ENCODE measurements around the gene THNSL1.

THNSL1 gene

DNA sequence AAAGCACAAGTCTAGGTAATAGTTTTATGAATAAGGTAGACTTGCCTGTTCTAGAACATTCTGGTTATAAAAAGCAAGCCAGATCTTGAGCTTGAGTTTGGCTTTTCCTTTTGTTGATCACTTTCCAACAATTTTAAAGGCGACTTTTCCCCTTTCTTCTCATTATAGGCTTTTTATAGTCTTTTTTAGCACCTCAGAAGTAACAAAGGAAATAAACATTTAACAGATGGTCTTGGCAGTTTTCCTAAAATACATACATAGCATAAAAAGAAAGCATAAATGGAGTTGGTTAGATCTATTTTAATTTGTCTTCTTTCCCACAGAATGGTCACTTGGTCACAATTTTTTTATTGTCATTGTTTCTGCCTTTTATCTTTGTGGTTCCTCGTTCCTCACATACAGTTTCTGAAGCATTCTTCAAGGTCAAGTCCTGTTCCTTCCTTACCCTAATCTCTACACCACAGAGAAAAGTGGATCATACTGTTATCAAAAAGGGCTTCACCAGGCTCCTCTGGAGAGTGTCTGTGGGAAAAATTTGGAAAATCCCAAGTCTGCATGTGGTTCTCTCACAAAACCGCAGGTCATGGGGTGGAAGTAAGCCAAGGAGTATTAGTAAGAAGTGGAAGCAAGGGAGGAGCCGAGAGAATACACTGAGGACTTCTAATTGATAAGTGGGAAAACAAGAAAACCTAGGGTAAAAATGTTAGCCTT, 31.3 kb downstream of the THNSL1 start:
- no peak for DNase-seq (ENCODE audit: extremely low spot score)
- POLR2A ChIA-PET = no interaction called here
- TF ChIP-seq FOXM1 (IDR thresholded peaks at IDR 0.05; ENCODE audit: borderline replicate concordance) (no peak), LEF1 (IDR thresholded peaks at IDR 0.05; ENCODE audit: borderline replicate concordance) (no peak), ARNT (IDR thresholded peaks at IDR 0.05) (no peak), CTBP1 (IDR thresholded peaks at IDR 0.05; ENCODE audit: borderline replicate concordance) (no peak), L3MBTL2 (conservative IDR thresholded peaks at IDR 0.05) (no peak), TARDBP (IDR thresholded peaks at IDR 0.05) (no peak), HDGF (IDR thresholded peaks at IDR 0.05; ENCODE audit: borderline replicate concordance) (no peak), SP1 (IDR thresholded peaks at IDR 0.05) (no peak), ELF4 (IDR thresholded peaks at IDR 0.05) (no peak), NFRKB (IDR thresholded peaks at IDR 0.05) (no peak), ZNF384 (IDR thresholded peaks at IDR 0.05) (no peak), SUZ12 (IDR thresholded peaks at IDR 0.05) (no peak), BHLHE40 (IDR thresholded peaks at IDR 0.05; ENCODE audit: borderline replicate concordance) (no peak), FOXA1 (IDR thresholded peaks at IDR 0.05) (no peak), FOXK2 (IDR thresholded peaks at IDR 0.05) (no peak)
- TF ChIP-seq, protein P1, sequence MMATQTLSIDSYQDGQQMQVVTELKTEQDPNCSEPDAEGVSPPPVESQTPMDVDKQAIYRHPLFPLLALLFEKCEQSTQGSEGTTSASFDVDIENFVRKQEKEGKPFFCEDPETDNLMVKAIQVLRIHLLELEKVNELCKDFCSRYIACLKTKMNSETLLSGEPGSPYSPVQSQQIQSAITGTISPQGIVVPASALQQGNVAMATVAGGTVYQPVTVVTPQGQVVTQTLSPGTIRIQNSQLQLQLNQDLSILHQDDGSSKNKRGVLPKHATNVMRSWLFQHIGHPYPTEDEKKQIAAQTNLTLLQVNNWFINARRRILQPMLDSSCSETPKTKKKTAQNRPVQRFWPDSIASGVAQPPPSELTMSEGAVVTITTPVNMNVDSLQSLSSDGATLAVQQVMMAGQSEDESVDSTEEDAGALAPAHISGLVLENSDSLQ (IDR thresholded peaks at IDR 0.05) = no peak
- CTCF ChIA-PET = no interaction called here

DNA sequence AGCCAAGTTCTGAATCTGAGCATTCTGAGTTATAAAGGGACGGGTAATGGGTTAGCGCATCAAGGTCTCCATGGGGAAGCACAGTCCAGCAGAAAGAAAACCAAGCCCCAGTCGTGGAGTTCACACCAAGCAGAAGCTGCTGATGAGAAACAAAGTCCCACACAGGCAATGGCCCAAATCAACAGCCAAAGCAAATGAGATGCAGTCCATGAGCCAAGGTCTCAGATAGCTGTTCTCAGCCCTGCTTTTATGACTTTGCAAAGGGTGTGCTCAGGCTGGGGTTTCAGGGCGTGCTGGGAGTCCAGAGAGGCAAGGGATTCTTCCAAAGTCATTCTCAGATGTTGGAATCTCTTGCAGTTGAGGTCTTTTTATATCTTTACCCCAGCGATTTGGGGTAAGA, 32.0 kb downstream of the THNSL1 start:
- no peak for TF ChIP-seq LEF1 (IDR thresholded peaks at IDR 0.05; ENCODE audit: borderline replicate concordance)
- no peak for TF ChIP-seq SP1 (IDR thresholded peaks at IDR 0.05)
- TF ChIP-seq, protein P1 (IDR thresholded peaks at IDR 0.05) = no peak
- no peak for TF ChIP-seq SUZ12 (IDR thresholded peaks at IDR 0.05)
- TF ChIP-seq FOXA1 (IDR thresholded peaks at IDR 0.05) = no peak
- no peak for TF ChIP-seq L3MBTL2 (conservative IDR thresholded peaks at IDR 0.05)
- no peak for TF ChIP-seq FOXK2 (IDR thresholded peaks at IDR 0.05)
- no peak for TF ChIP-seq CTBP1 (IDR thresholded peaks at IDR 0.05; ENCODE audit: borderline replicate concordance)
- TF ChIP-seq FOXM1 (IDR thresholded peaks at IDR 0.05; ENCODE audit: borderline replicate concordance) = no peak
- TF ChIP-seq HDGF (IDR thresholded peaks at IDR 0.05; ENCODE audit: borderline replicate concordance) = no peak
- TF ChIP-seq TARDBP (IDR thresholded peaks at IDR 0.05) = no peak
- TF ChIP-seq ARNT (IDR thresholded peaks at IDR 0.05) = no peak
- TF ChIP-seq NFRKB (IDR thresholded peaks at IDR 0.05) = no peak
- no peak for TF ChIP-seq BHLHE40 (IDR thresholded peaks at IDR 0.05; ENCODE audit: borderline replicate concordance)
- CTCF ChIA-PET = no interaction called here
- no peak for DNase-seq (ENCODE audit: extremely low spot score)
- POLR2A ChIA-PET = no interaction called here

DNA sequence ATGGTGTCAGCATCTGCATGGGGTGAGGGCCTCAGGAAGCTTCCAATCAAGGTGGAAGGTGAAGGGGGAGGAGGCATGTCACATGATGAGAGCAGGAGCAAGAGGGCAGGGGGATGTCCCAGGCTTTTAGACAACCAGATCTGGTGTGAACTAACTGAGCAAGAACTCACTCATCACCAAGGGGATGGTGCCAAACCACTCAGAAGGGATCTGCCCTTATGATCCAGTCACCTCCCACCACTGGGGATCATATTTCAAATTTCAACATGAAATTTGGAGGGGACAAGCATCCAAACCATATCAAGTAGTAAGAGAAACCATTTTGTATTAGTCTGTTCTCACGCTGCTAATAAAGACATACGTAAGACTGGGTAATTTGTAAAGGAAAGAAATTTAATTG, 33.6 kb downstream of the THNSL1 start:
- no peak for DNase-seq (ENCODE audit: extremely low spot score)
- TF ChIP-seq BHLHE40 (IDR thresholded peaks at IDR 0.05; ENCODE audit: borderline replicate concordance) = no peak
- TF ChIP-seq HDGF (IDR thresholded peaks at IDR 0.05; ENCODE audit: borderline replicate concordance) = no peak
- no peak for TF ChIP-seq L3MBTL2 (conservative IDR thresholded peaks at IDR 0.05)
- TF ChIP-seq ELF4 (IDR thresholded peaks at IDR 0.05) = no peak
- ChIA-PET CTCF (no interaction called here), POLR2A (no interaction called here)

DNA sequence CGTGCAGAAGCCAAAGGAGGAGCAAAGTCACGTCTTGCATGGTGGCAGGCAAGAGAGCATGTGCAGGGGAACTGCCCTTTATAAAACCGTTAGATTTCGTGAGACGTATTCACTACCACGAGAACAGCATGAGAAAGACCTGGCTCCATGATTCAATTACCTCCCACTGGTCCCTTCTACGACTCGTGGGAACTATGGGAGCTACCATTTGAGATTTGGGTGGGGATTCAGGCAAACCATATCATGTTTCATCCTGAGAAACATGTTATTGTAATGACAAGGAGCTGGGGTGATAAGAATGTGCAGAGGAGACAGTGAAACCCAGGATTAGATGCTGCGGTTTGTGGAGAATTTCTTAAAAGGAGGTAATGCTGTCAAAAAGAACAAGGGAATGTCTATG, 34.0 kb downstream of the THNSL1 start:
- no peak for DNase-seq (ENCODE audit: extremely low spot score)
- CTCF ChIA-PET = no interaction called here
- TF ChIP-seq SP1 (IDR thresholded peaks at IDR 0.05) = no peak
- no peak for TF ChIP-seq FOXM1 (IDR thresholded peaks at IDR 0.05; ENCODE audit: borderline replicate concordance)
- no peak for TF ChIP-seq ARNT (IDR thresholded peaks at IDR 0.05)
- TF ChIP-seq FOXK2 (IDR thresholded peaks at IDR 0.05) = no peak
- no peak for TF ChIP-seq BHLHE40 (IDR thresholded peaks at IDR 0.05; ENCODE audit: borderline replicate concordance)
- no peak for TF ChIP-seq HDGF (IDR thresholded peaks at IDR 0.05; ENCODE audit: borderline replicate concordance)
- no peak for TF ChIP-seq TARDBP (IDR thresholded peaks at IDR 0.05)
- no peak for TF ChIP-seq ZNF384 (IDR thresholded peaks at IDR 0.05)
- no peak for TF ChIP-seq FOXA1 (IDR thresholded peaks at IDR 0.05)
- no peak for TF ChIP-seq SUZ12 (IDR thresholded peaks at IDR 0.05)
- POLR2A ChIA-PET = no interaction called here

DNA sequence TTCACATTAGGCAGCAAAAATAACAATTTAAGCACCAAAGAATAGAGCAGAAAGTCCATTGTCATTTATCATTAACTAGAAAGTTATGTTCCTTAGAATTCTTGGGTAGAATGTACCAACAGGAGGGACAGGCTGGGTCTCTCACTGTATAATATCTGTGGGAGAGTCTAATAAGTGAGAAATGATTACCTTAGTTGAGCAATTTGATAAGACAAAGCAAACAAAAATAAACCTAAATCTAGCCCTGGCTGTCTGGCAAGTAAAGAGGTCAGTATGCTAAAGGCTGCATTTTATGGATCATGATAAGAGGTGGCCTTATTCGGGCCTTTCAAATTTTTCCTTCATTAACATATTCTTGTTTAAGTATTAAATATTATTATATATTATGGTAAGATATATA, 35.6 kb downstream of the THNSL1 start:
- CTCF ChIA-PET = no interaction called here
- no peak for DNase-seq (ENCODE audit: extremely low spot score)
- POLR2A ChIA-PET = no interaction called here
- no peak for TF ChIP-seq NFRKB (IDR thresholded peaks at IDR 0.05)

DNA sequence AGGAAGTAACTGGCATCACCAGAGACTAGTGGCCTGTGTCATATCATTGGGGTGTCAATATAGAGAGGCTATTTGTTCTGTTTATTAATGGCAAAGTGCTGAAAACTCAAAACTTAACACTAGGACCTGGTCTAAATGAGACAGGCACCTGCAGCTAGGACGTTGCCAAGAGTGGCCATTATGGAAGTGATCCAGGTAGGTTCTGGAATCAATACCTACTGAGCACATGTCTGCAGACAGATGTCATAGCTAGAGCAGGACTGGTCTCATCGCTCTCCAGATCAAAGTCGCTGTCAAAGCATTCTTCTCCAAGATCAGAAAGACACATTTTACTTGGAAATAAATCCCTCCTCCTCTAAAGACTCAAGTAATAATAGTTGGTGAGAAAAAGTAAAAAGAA, 40.3 kb downstream of the THNSL1 start:
- no peak for TF ChIP-seq HDGF (IDR thresholded peaks at IDR 0.05; ENCODE audit: borderline replicate concordance)
- POLR2A ChIA-PET = no interaction called here
- DNase-seq (ENCODE audit: extremely low spot score) = no peak
- CTCF ChIA-PET = no interaction called here

DNA sequence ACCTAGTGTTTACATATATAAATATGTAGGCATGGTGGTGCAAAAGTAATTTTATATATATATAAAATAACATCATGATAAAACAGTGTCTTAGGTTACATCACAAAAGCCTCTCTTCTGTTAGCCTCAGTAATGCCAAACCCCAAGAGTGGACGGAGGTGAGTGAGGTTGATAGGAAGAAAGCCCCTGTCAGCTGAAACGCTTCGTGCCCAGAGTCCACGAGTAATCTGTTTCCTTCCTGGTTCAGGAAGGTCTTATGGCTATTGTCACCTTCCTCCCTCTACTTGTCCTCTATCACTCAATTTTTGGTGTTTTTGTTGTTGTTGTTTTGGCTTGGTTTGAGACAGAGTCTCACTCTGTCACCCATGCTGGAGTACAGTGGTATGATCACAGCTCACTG, 41.5 kb downstream of the THNSL1 start:
- no peak for TF ChIP-seq NFRKB (IDR thresholded peaks at IDR 0.05)
- no peak for TF ChIP-seq SP1 (IDR thresholded peaks at IDR 0.05)
- no peak for TF ChIP-seq BHLHE40 (IDR thresholded peaks at IDR 0.05; ENCODE audit: borderline replicate concordance)
- no peak for TF ChIP-seq FOXM1 (IDR thresholded peaks at IDR 0.05; ENCODE audit: borderline replicate concordance)
- no peak for TF ChIP-seq ZNF384 (IDR thresholded peaks at IDR 0.05)
- TF ChIP-seq LEF1 (IDR thresholded peaks at IDR 0.05; ENCODE audit: borderline replicate concordance) = no peak
- no peak for TF ChIP-seq ARNT (IDR thresholded peaks at IDR 0.05)
- TF ChIP-seq, protein P1 (IDR thresholded peaks at IDR 0.05) = no peak
- TF ChIP-seq TARDBP (IDR thresholded peaks at IDR 0.05) = no peak
- no peak for TF ChIP-seq L3MBTL2 (conservative IDR thresholded peaks at IDR 0.05)
- no peak for TF ChIP-seq FOXK2 (IDR thresholded peaks at IDR 0.05)
- TF ChIP-seq FOXA1 (IDR thresholded peaks at IDR 0.05) = no peak
- TF ChIP-seq SUZ12 (IDR thresholded peaks at IDR 0.05) = no peak
- TF ChIP-seq ELF4 (IDR thresholded peaks at IDR 0.05) = no peak
- TF ChIP-seq CTBP1 (IDR thresholded peaks at IDR 0.05; ENCODE audit: borderline replicate concordance) = no peak
- TF ChIP-seq HDGF (IDR thresholded peaks at IDR 0.05; ENCODE audit: borderline replicate concordance) = no peak
- POLR2A ChIA-PET = no interaction called here
- DNase-seq (ENCODE audit: extremely low spot score) = no peak
- CTCF ChIA-PET = interaction anchor here (0.6 kb wide), 1 partner anchor 18 kb away, joined by 3 read pairs; no protein-coding TSS in a partner anchor
